NCI-H2196 (cell line): ENCODE data around the gene FILIP1L.

Experiments used
- DNase-seq: peaks from one replicate; lab custom pipeline; 2025; ENCODE audit not compliant: unreplicated experiment; lab: John Stamatoyannopoulos, UW

FILIP1L gene

GRCh38 chr3:100125161-100125938 lies 11.0 kb upstream of the FILIP1L start:
- no peak for DNase-seq

GRCh38 chr3:100124201-100124761 lies 10.0 kb upstream of the FILIP1L start:
- DNase-seq, result no peak

- DNase-seq, result no peak
Observed at GRCh38 chr3:100123112-100123511, 8.8 kb upstream of the FILIP1L start.

DNA sequence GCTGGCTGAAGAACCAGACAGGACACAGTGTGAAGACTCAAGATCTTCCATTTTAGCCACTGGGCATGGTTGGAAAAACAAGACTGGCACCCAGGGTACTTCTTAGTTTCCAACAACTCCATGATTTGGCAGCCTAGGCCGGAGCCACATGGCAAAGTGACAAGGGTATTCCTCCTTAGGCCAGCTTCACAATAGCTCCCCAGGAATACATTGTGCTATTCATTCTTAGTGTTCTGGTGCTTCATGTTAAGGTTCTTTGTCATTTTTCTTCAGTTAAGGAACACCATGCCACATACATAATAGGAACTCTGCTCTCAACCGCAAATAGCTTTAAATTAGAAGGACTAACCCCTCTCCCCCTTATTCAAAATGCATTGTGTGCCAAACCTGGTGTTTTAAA lies 8.0 kb upstream of the FILIP1L start:
- DNase-seq, result no peak

DNA sequence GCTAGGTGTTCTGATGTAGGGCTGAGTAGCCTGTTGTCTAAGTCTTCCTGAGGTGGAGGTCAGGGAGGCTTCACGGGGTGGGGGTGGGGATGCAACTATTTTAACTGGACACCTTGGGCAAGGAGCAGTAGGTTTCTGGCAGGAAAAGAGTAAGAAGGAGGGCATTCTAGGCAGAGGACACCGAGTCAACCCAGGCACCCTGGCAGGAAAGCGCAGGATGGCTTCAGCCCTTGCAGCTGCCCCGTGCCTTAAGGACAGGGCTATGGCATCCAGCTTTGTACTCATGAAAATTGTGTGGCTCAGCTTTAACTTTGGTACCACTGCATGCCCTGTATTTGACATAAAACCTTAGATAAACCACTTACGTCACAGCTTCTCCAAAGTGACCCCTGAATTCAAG lies 6.4 kb upstream of the FILIP1L start:
- DNase-seq, result no peak

DNA sequence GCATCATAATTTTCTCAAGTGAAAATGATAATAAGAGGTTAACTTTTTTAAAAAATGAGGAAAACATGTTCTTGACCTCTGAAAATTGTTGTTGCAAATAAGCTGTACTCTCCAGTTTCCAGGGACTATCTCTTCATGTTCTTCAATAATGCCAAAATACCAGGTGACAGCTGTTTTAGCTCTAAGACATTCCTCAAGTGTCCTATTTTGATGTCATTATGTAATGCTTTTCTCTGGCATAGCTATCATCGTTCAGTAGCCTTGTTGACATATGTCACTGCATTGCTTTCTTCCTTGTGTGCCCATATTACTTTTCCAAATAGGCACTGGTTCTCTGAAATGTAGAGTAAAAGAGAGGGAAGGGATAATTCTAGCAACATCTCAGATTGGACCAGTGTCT lies 5.7 kb upstream of the FILIP1L start:
- no peak for DNase-seq

GRCh38 chr3:100117093-100117492 lies 2.8 kb upstream of the FILIP1L start:
- no peak for DNase-seq

DNA sequence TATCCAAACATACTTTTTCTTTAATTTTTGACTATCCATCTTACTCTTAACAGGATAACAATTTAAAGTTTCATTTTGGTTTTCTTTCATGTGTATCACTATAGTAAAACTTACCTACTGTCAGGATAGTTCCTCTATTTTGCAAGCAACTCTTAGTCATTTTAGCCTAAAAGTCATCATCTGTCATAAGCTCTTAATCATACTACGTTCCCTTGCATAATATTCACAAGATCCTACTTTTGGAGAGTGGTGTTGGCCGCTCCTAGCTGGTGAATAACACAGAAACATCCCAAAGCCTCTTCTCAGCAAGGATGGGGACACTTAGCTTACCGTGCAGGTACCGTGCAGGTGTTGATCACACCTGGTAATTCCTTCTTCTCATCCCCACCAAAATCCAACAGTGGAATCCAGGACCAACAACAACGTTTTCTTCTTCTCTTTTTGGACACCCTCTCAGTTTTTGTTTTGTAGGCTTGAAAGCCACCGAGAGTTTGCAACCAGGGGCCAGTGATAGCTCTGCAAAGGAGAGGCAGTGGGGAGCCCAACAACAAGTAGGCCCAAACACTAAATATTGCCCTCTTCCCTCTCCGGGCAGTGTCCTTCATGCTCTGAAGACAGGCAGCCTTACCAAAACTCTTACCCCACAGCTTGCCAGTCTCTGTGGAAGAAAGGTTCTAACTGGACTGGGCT lies 433 bp downstream of the FILIP1L start:
- DNase-seq, result no peak

GRCh38 chr3:100111728-100112127 lies 2.6 kb downstream of the FILIP1L start:
- DNase-seq, result no peak

GRCh38 chr3:100110162-100110561 lies 4.1 kb downstream of the FILIP1L start:
- no peak for DNase-seq

DNA sequence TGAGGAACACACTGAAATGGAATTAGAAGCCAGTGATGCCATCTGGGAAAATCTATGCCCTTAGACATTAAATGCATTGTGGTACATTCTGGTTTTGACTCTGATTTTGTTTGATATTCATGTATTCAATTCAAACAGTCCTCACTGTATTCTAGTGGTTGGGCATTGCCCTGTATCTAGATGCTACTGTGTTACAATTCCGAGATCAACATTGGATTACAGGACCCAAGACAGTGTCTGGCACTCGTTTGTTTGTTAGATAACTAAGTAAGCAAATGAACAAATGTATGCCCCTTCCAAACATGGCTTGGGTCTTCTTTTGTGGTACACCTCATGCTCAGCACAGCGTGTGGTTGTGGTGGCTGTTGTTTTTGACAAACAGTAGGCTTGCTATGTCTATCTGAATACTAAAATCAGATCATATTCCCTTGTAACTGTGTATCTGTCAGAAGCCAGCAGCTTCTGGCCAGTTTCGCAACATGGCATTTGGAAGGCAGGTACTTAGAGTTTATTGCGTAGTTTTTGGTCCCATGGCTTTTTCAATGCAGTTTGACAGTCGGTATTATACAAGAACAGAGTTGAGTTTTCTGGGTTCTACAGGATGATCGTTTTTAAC lies 5.7 kb downstream of the FILIP1L start:
- DNase-seq, result no peak

- no peak for DNase-seq
Observed at GRCh38 chr3:100107221-100107814, 7.0 kb downstream of the FILIP1L start.

DNA sequence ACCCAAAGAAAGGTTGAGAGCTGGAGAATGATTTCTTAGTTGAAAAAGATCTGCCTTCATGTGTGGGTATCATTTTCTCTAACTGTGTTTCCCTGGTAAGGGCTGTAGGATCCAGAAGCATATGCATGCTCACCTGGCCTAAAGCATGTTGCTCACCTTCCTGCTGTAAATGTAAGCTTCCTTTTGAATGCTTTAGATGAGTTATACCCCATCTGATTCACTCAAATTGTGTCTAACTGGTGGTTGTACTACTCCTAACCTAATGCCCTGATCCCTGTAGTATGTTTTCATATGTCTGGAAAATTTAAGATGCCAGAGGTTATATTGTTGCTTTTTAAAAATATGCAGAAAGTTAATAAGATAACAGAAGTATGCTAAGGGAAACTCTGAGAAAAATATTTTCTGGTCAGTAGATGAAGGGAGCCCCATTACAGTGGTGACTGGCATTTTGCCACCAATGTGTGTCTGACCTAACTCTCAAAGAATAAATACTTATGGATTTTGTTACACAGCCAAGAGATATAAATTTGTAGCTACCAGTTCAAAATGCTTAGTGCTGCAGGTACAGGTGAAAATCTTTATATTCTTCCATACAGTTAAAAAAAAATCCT lies 7.7 kb downstream of the FILIP1L start:
- no peak for DNase-seq

DNA sequence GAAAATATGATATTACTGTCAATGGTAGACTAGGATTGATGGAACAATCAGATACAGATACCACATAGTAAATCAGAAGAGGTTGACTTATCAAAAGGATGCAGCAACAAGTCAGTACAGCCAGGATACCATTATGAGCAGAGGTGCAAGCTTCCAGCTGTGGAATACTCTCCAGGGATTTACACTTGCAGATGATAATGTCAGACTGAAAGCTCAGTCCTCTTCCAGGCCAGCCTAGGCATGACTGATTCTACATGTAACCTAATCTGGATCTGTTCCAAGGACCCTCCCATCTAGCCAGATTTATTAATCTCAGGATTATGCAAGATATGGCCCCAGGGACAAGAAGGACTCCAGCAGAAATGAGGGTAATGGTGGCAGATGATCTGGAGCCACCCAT lies 8.2 kb downstream of the FILIP1L start:
- no peak for DNase-seq

DNA sequence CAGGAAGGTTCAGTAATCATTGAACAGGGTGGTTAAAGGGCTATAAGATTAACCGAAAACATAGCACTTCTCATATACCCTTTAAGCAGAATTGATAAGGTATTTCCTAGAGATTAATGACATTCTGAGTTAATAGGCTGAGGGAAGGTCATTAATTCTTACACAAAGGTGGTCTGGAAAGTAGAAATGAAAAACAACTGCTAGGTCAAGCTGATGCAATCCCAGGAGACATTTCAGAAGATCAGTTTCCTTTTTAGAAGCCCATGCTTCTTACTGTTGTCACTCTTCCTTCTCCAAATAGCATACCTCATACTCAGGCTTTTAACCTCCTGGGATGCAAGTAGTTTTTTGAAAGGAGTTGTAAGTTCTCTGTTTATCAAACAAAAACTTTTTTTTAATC lies 8.8 kb downstream of the FILIP1L start:
- no peak for DNase-seq

- no peak for DNase-seq
Observed at GRCh38 chr3:100104817-100105413, 9.4 kb downstream of the FILIP1L start.

DNA sequence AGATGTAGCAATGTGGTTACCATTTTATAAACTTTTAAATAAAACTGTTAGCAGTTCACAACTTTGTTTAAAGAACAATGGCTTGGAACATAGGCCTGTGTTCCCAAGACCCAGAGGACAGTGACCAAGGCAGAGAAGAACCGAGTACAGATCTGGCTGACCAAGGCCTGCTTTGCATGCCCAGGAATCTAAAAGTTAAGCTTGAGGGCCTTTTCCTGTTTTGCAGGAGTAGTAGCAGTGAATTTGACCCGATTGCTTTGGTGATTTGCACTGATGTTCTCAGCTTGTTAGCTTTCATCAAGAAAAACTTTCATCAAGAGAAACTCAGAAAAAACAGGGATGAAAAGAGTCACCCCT lies 9.9 kb downstream of the FILIP1L start:
- DNase-seq, result no peak

DNA sequence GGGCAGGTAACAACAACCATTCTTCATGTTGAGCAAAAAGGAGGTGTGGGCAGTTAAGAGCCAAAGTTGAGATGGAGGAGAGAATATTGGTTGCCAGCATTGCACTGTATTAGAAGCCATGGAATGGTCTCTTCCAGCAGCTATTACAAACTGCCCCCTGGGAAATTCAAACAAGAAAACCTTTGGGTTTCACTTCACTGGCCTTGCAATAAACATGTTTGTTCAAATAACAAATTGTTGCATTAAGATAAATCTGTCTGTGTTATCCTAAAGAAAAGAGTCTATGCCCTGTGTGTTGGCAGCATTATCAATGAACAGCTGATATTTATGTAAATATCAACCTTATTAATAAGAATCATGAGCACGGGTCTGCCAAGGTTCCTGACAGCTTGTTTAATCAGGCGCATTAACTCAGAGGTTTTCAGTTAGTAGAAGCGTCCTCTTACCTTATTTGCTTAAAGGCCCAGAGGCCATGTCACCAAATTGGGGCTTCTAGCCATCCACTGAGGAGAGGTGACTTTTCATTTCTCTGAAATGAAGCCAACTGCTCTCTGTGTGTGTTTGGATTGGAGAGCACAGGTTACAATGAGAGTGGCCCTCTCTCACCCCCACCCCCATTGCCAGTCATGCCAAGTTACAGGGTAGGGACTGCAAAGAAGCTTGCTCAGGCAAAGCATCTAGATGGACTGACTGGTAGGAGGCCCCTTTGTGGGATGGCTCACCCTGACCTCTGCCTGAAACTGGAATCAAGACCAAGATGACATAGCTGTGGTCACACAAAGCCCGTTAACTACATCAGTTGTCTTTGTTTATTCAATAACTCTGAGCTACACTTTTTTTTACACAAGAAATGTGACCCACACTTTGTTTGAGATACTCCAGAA lies 10.5 kb downstream of the FILIP1L start:
- peak; percentile 91 for DNase-seq

GRCh38 chr3:100102757-100103156 lies 11.5 kb downstream of the FILIP1L start:
- DNase-seq, result no peak

DNA sequence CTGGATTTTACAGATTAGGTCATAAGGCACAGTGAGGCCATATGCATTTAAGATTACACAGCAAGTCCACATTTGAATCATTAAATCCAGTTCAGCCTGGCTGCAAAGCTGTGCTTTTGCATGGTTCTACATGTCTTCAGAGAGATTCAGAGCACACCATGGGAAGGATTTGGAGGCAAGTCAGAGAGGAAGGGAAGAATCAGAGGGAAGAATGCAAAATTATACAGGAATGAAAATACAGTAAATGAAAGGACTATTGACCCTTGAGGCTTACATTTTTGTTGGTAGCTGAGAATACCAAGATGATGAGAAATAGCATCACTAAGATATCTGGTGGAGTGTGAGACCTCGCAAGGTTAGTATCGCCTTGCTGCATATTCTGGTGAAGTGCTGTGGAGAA lies 13.9 kb downstream of the FILIP1L start:
- DNase-seq, result no peak
